Measurements from ENCODE around the gene MFAP2.
"Not testable (repeated sequence)": the region's sequence is repeated elsewhere in the genome, so short reads cannot be mapped to it uniquely, and the experiment has no call there.

The MFAP2 gene

DNA sequence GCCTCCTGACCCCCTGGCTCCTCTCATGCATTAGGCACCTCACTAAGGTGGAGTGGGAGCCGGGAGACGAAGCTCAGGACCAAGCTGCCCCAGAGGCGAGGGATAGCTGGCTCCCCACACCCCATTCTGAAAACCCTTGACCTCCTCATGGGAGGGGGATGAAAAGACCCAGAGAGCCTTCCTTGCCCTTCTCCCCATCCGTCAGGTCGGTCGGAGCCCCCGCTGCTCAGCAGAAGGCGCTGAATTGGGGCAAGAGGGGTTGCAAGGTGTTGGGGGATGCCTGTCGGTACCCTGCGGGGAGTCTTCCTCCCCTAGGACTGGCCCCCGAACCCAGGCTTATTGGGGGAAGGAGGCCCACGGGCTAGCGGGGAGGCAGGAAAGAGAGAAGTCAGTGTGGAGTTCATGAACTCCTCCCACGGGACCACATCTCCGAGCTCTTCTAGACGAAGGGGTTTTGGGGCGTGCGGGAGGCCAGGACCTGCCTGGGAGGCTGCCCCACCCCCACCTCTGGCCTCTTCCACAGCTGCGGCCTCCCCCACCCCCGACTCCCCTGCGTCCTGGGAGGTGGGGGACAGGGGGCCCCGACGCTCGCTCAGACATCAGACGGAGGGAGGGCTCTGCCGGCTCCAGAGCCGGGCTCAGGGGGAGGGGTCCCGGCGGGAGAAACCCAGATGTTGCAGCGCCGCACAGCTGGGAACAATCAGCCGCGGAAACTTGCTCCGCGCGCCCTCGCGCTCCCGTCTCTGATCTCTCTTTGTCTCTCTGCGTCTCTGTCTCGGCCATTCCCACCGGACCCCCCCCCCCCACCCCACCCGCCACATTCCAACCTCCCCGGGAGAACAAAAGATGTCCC lies 719 bp downstream of the MFAP2 start:
- DNase-seq (ENCODE audit: low spot score), result no peak

GRCh38 chr1:16978567-16979474 lies 1.6 kb downstream of the MFAP2 start:
- DNase-seq (ENCODE audit: low spot score), result no peak

GRCh38 chr1:16978139-16978538 lies 2.3 kb downstream of the MFAP2 start:
- no peak for DNase-seq (ENCODE audit: low spot score)

- DNase-seq (ENCODE audit: low spot score), result no peak
These were observed 3.0 kb downstream of the MFAP2 start for GRCh38 chr1:16977377-16977776.

- DNase-seq (ENCODE audit: low spot score), result no peak
These were observed 3.5 kb downstream of the MFAP2 start for GRCh38 chr1:16976966-16977365.

- no peak for DNase-seq (ENCODE audit: low spot score)
These were observed 4.6 kb downstream of the MFAP2 start for GRCh38 chr1:16975838-16976237.

GRCh38 chr1:16975211-16975610 lies 5.2 kb downstream of the MFAP2 start:
- DNase-seq (ENCODE audit: low spot score), result no peak

GRCh38 chr1:16973215-16973614 lies 7.2 kb downstream of the MFAP2 start:
- no peak for DNase-seq (ENCODE audit: low spot score)

- no peak for DNase-seq (ENCODE audit: low spot score)
These were observed 8.1 kb downstream of the MFAP2 start for GRCh38 chr1:16972189-16972895.

DNA sequence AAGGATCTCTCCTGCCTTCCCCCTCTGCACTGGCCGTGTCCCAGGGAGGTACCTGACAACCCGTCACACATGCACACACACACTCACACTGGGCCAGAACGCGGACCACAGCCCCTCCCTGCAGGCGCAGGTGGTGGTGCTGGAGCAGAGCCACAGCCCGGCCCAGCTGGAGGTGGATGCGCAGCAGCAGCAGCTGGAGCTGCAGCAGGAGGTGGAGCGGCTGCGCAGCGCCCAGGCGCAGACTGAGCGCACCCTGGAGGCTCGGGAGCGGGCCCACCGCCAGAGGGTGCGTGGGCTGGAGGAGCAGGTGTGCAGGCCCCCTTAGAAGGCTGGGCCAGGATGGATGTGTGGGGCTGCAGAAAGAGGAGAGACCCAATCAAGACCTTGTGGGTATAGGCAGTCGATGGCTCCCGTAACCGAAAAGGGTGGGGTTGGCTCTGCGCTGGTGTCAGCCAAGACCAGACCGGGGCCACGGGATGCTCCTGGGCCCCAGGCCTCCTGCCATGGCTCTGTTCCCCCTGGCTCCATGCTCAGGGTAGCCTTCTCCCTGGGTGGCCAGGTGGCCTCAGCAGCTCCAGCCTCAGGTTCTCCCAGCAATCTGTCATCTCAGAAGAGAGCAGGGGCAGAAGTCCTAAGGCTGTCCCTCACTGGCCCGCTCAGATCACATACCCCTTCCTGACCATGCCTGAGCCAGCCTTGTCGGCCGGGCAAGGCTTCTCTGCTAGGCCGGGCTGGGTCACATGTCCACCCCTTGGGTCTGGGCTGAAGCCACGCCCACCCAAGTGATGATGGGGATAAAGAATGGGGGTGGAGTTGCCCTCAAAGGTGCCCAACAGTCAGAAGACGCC lies 8.9 kb downstream of the MFAP2 start:
- DNase-seq (ENCODE audit: low spot score), result peak; percentile 30

GRCh38 chr1:16970132-16970910 lies 10.1 kb downstream of the MFAP2 start:
- no peak for DNase-seq (ENCODE audit: low spot score)

DNA sequence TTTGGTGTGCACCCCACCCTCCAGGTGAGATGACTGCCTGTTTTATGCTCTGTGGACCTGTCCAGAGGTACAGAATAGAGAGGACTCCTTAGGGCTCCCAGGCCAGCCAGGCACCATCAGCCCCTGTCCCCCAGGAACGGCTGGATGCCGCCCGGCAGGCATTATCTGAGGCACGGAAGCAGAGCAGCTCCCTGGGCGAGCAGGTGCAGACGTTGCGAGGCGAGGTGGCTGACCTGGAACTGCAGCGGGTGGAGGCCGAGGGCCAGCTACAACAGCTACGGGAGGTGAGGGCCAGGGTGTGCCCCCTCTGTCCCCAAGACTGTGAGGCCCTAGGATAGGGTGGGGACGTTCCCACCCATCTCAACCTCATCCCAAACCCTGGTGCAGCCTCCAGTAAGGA lies 10.8 kb downstream of the MFAP2 start:
- no peak for DNase-seq (ENCODE audit: low spot score)

GRCh38 chr1:16969057-16969611 lies 11.3 kb downstream of the MFAP2 start:
- DNase-seq (ENCODE audit: low spot score), result no peak

DNA sequence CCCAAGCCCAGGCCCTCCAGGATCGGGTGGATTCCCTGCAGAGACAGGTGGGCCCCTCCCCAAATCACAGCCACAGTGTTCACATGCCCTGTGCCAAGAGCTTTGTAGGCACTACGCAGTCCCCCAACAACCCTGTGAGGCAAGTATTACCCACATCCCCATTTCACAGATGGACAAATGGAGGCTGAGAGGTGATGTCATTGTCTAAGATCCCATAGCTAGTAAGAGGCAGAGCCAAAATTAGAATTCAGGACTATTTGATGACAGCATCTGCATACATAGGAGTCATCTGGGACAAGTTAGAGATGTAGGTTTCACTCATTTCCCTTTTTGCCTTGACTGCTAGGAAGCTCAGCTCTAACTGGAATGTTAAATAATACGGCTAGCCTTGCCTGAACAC lies 12.0 kb downstream of the MFAP2 start:
- no peak for DNase-seq (ENCODE audit: low spot score)

- no peak for DNase-seq (ENCODE audit: low spot score)
These were observed 12.5 kb downstream of the MFAP2 start for GRCh38 chr1:16967962-16968361.

DNA sequence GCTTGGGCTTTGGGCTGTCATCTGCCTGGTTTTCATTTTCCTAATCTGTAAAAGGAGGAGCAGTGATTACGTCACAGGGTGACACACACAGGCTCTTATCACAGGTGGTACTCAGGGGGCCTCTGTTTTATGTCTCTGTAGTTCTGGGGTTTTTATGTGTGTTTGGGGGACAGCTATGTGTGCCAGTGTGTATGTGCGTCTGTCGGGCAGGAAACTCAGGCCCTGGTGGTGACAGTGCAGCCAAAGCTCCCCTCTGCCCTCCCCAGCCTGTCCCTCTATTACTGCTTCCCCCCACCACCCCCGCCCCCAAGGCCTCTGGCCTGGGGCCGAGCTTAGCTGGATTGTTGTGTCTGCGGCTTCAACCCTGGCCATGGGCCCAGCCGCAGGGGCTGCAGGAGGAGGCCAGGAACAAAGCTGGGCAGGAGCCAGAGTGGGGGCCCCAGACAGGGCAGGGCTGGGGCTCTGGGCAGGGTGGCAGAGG lies 13.3 kb downstream of the MFAP2 start:
- DNase-seq (ENCODE audit: low spot score), result no peak

DNA sequence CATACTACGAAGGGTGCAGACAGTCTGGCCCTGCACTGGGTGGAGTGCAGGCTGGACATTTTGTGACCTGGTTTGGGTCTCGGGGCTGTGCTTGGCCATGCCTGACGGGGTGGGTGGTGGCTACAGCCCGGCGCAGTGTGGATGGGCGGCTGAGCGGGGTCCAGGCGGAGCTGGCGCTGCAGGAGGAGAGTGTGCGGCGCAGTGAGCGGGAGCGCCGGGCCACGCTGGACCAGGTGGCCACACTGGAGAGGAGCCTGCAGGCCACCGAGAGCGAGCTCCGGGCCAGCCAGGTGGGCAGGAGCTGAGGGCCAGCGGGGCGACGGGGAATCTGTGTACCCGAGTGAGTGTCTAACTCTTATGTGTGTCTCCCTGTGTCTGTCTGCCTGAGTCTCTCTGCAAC lies 14.1 kb downstream of the MFAP2 start:
- DNase-seq (ENCODE audit: low spot score), result no peak

GRCh38 chr1:16965486-16966067 lies 14.8 kb downstream of the MFAP2 start:
- DNase-seq (ENCODE audit: low spot score), result no peak

- DNase-seq (ENCODE audit: low spot score), result not testable (repeated sequence)
These were observed 16.3 kb downstream of the MFAP2 start for GRCh38 chr1:16964169-16964568.

Data from kidney tubule cell (primary cell).